Measurements from ENCODE around the gene ZNF581. TPM values are rescaled to one million over a fixed set of nuclear protein-coding genes. Genes with fewer than 3 reads are reported as not detected.

Gene ZNF581
- total RNA-seq, 2 donors from 2014 or later: 47.2 to 48.7 TPM

GRCh38 chr19:55650602-55651230 lies 7.3 kb downstream of the ZNF581 start:
- H3K36me3 Mint-ChIP-seq (ENCODE audit: low read depth): peaks cover 15% of the 10 kb centered on the region
- H3K4me1 Mint-ChIP-seq: peaks cover 11% of the 10 kb centered on the region
- no peaks in the 10 kb centered on the region for H3K9me3 Mint-ChIP-seq
- Histone ChIP-seq H3K4me1 (ENCODE audit: control insufficient read depth, insufficient read depth, low read length) (peaks cover 6% of the 10 kb centered on the region), H3K9me3 (ENCODE audit: control insufficient read depth, low read length) (no peaks in the 10 kb centered on the region), H3K27me3 (ENCODE audit: control insufficient read depth, insufficient read depth, low read length, poor library complexity, severe bottlenecking) (no peaks in the 10 kb centered on the region), H3K36me3 (ENCODE audit: control insufficient read depth, insufficient read depth, low read length) (peaks cover 12% of the 10 kb centered on the region), H3K27ac (ENCODE audit: low read depth, low read length) (no peak overlapping the region), H3K9ac (ENCODE audit: extremely low read depth, low read length, poor library complexity, severe bottlenecking) (no peak overlapping the region), H3K4me3 (ENCODE audit: low read length) (no peak overlapping the region)
- H3K4me3 Mint-ChIP-seq: no peak overlapping the region
- no peak for DNase-seq
- peaks cover 2% of the 10 kb centered on the region for H3K27me3 Mint-ChIP-seq (ENCODE audit: insufficient read depth)
- no peak overlapping the region for H3K27ac Mint-ChIP-seq
- WGBS, 2 experiments (ENCODE audit: insufficient coverage in 1 of 2, insufficient read length in 1 of 2): 91 to 92% methylated on average over 8 to 17 of the region's 17 CpGs
- no peak for TF ChIP-seq CTCF (conservative IDR thresholded peaks at IDR 0.05)

- H3K9ac ChIP-seq (ENCODE audit: extremely low read depth, low read length, poor library complexity, severe bottlenecking): no peak overlapping the region
- WGBS, 2 experiments (ENCODE audit: insufficient coverage in 1 of 2, insufficient read length in 1 of 2): 82 to 91% methylated on average over 15 to 18 of the region's 18 CpGs
Measured at GRCh38 chr19:55651236-55651635, 7.8 kb downstream of the ZNF581 start.

GRCh38 chr19:55652311-55653128 lies 9.1 kb downstream of the ZNF581 start:
- peaks cover 22% of the 10 kb centered on the region for H3K4me1 Mint-ChIP-seq
- H3K4me3 Mint-ChIP-seq: peak overlapping the region; percentile 94
- H3K36me3 Mint-ChIP-seq (ENCODE audit: low read depth): peaks cover 7% of the 10 kb centered on the region
- Histone ChIP-seq H3K9me3 (ENCODE audit: control insufficient read depth, low read length) (no peaks in the 10 kb centered on the region), H3K27ac (ENCODE audit: low read depth, low read length) (no peak overlapping the region), H3K27me3 (ENCODE audit: control insufficient read depth, insufficient read depth, low read length, poor library complexity, severe bottlenecking) (no peaks in the 10 kb centered on the region), H3K9ac (ENCODE audit: extremely low read depth, low read length, poor library complexity, severe bottlenecking) (no peak overlapping the region), H3K36me3 (ENCODE audit: control insufficient read depth, insufficient read depth, low read length) (peaks cover 11% of the 10 kb centered on the region), H3K4me3 (ENCODE audit: low read length) (no peak overlapping the region), H3K4me1 (ENCODE audit: control insufficient read depth, insufficient read depth, low read length) (peaks cover 2% of the 10 kb centered on the region)
- no peak overlapping the region for H3K27ac Mint-ChIP-seq
- TF ChIP-seq CTCF (conservative IDR thresholded peaks at IDR 0.05): no peak
- 75 to 92% methylated on average over 28 to 71 of the region's 71 CpGs for WGBS, 2 experiments (ENCODE audit: insufficient coverage in 1 of 2, insufficient read length in 1 of 2)
- no peaks in the 10 kb centered on the region for H3K9me3 Mint-ChIP-seq
- H3K27me3 Mint-ChIP-seq (ENCODE audit: insufficient read depth): peaks cover 2% of the 10 kb centered on the region
- DNase-seq: peak; percentile 87

More at GRCh38 chr19:55651236-55651635, 7.8 kb downstream of the ZNF581 start:
- Mint-ChIP-seq H3K27ac (no peak overlapping the region), H3K9me3 (no peaks in the 10 kb centered on the region), H3K4me3 (no peak overlapping the region), H3K36me3 (ENCODE audit: low read depth) (peaks cover 14% of the 10 kb centered on the region), H3K27me3 (ENCODE audit: insufficient read depth) (peaks cover 2% of the 10 kb centered on the region), H3K4me1 (peaks cover 15% of the 10 kb centered on the region)
- Histone ChIP-seq H3K4me3 (ENCODE audit: low read length) (no peak overlapping the region), H3K4me1 (ENCODE audit: control insufficient read depth, insufficient read depth, low read length) (peaks cover 6% of the 10 kb centered on the region), H3K27me3 (ENCODE audit: control insufficient read depth, insufficient read depth, low read length, poor library complexity, severe bottlenecking) (no peaks in the 10 kb centered on the region), H3K36me3 (ENCODE audit: control insufficient read depth, insufficient read depth, low read length) (peaks cover 11% of the 10 kb centered on the region), H3K9me3 (ENCODE audit: control insufficient read depth, low read length) (no peaks in the 10 kb centered on the region), H3K27ac (ENCODE audit: low read depth, low read length) (no peak overlapping the region)
- TF ChIP-seq CTCF (conservative IDR thresholded peaks at IDR 0.05): no peak
- no peak for DNase-seq

Measured in endodermal cell (in vitro differentiated cells).